Activated CD8-positive, alpha-beta memory T cell treated with anti-CD3 and anti-CD28 coated beads for 36 hours (primary cell): Measurements from ENCODE around the gene POLD1. TPM values are rescaled to one million over a fixed set of nuclear protein-coding genes. Genes with fewer than 3 reads are reported as not detected.
"Not testable (repeated sequence)": the region's sequence is repeated elsewhere in the genome, so short reads cannot be mapped to it uniquely, and the experiment has no call there.

Experiments used
- CTCF ChIA-PET: fragments of 350-600 bp; sonication (Branson Sonifier 250); formaldehyde crosslinking; loops from one replicate; lab custom pipeline; 2021; ENCODE audit warnings: antibody characterized with exemption; lab: Charles Lee
- POLR2A ChIA-PET: fragments of 350-600 bp; sonication (Branson Sonifier 250); formaldehyde crosslinking; loops from one replicate; lab custom pipeline; 2021; ENCODE audit warnings: antibody characterized with exemption; lab: Charles Lee
- total RNA-seq, 2 experiments: library from RNA; stranded (reverse); gene quantifications; one replicate each; pipeline ENCODE4 v1.2.3, GENCODE V29; 2021

POLD1 gene
- total RNA-seq, 2 experiments from 2014 or later = 173 to 183 TPM

- CTCF ChIA-PET = no interaction called here
Observed at GRCh38 chr19:50381881-50382729, 2.0 kb upstream of the POLD1 start.

DNA sequence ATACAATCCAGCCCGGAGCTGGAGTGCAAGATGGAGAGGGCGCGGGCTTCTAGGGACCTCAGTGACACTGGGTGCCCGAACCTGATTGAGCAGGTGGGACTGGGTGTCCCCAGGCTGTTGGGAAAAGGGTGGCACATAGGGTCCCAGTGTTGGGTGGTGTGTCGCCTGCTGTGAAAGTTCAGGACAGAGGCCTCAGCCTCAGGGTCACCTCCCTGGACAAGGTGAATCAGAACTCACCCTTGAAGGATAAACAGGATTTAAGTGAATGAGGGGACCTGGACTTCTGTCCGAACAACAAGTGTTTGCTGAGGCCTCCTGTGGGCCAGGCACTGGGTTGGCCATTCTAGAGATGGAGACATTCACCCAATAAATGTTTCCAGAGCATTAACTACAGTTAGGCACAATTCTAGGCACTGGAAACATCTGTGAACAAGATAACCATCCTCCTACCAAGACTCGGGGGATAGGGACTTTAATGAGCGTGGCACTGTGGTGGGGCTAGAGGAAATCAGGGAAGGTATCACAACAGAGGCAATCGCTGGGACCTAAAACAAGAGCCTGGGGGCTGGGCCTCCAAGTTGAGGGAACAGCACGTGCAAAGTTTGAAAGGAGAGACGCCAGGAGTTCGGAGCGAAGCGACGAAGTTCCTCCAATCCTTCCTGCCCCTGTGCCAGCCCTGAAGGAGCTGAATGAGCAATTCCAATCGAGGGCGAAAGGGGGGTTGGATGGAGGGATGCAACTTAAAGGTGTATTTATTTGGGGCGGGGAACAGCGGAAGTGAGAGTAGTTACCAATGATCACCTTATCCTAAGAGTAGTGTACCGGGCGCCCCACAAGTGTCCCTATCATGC, 921 bp upstream of the POLD1 start:
- POLR2A ChIA-PET = interaction anchor here (0.6 to 1.4 kb wide), 4 partner anchors 14 to 188 kb away, joined by 3 to 5 read pairs (median 3); no protein-coding TSS in a partner anchor
- CTCF ChIA-PET = interaction anchor here (2.0 to 2.5 kb wide), 2 partner anchors 8 to 25 kb away, joined by 12 to 14 read pairs; partner anchors contain the start of gene NR1H2

More at GRCh38 chr19:50381881-50382729, 2.0 kb upstream of the POLD1 start:
- POLR2A ChIA-PET = no interaction called here

DNA sequence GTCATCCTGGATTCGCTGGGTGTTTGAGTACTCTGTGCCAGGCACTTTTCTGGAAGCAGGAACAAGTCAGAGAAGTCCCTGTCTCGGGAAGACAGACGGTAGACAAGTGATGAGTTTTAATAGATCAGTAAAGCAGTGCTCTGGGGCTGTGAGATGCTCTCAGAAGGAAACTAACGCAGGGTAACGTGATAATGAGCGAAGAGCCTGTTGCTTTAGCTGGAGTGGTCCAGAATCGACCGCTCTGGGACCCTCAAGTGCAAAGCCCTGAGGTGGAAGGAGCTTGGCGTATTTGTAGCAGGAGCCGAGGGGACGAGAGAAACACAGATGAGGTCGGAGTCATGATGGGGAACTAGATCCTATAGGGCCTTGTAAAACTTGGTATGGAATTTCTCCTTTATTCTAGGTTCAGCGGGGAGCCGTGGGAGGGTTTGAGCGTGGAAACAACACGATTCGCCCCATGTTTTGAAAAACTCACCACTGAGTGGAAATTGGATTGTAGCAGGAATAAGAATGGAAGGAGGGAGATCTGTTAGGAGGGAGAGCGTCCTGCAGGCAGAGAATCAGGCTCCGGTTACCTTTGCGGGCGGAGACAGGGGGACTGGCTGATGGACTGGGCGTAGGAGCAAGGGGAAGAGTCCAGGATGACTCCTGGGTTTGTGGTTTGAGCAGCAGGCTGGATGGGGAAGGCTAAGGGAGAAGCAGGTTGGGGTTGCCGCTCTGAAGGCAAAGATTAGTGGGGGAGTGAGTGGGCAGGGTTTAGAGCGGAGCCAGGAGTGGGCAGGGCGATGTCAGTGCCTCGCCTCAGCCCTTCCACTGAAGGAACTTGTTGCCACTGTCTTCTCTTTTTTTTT, 763 bp downstream of the POLD1 start:
- CTCF ChIA-PET = interaction anchor here (0.8 to 2.5 kb wide), 7 partner anchors 10 to 537 kb away, joined by 3 to 14 read pairs (median 4); partner anchors contain the start of gene NR1H2
- POLR2A ChIA-PET = interaction anchor here (0.6 to 1.4 kb wide), 7 partner anchors 9 to 52 kb away, joined by 3 to 6 read pairs (median 4); partner anchors contain the start of gene NR1H2

DNA sequence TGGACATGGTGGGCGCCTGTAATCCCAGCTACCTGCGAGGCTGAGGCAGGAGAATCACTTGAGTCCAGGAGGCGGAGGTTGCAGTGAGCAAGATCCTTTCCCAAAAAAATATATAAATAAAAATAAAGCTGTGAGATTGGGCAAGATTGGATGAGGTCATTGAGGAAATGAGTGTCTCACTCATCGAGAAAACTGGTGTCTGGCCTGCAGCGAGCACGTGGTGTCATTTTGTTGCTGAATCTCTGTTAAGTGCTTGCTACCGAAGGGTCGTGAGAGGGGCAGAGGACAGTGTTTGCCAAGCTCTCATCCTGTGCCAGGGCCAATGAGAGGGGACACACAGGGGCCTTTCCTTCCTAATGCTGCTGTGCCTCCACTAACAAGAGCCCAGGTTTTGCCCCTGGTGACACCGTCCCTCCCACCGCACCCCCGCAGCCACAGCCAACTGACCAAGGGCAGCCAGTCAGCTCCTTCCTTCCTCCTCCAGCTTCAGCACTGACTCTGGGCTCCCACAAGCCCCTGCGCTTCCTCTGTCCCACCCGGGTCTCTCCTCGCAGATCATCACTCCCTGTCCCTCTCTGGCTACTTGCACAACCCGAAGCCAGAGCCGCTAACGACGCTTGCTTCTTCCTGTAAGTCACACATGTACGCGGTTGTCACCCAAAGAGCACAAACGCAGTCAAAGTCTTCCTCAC, 3.2 kb downstream of the POLD1 start:
- ChIA-PET CTCF (interaction anchor here (1.8 kb wide), 1 partner anchor 19 kb away, joined by 7 read pairs; no protein-coding TSS in a partner anchor), POLR2A (interaction anchor here (0.6 kb wide), 1 partner anchor 58 kb away, joined by 3 read pairs; the partner anchor contains the start of gene KCNC3)

GRCh38 chr19:50387868-50388245, 3.7 kb downstream of the POLD1 start:
- ChIA-PET CTCF (no interaction called here), POLR2A (no interaction called here)

- CTCF ChIA-PET = not testable (repeated sequence)
- POLR2A ChIA-PET = interaction anchor here (0.7 kb wide), 1 partner anchor 39 kb away, joined by 4 read pairs; no protein-coding TSS in a partner anchor
Observed at GRCh38 chr19:50390295-50390694, 6.1 kb downstream of the POLD1 start.

GRCh38 chr19:50390952-50391351, 6.8 kb downstream of the POLD1 start:
- POLR2A ChIA-PET = interaction anchor here (0.6 kb wide), 1 partner anchor 93 kb away, joined by 3 read pairs; no protein-coding TSS in a partner anchor
- CTCF ChIA-PET = not testable (repeated sequence)

- ChIA-PET CTCF (no interaction called here), POLR2A (no interaction called here)
Observed at GRCh38 chr19:50392759-50393158, 8.6 kb downstream of the POLD1 start.

GRCh38 chr19:50393589-50393988, 9.4 kb downstream of the POLD1 start:
- ChIA-PET CTCF (interaction anchor here (0.7 kb wide), 1 partner anchor 37 kb away, joined by 3 read pairs; no protein-coding TSS in a partner anchor), POLR2A (no interaction called here)

- POLR2A ChIA-PET = no interaction called here
- CTCF ChIA-PET = interaction anchor here (0.7 kb wide), 1 partner anchor 37 kb away, joined by 3 read pairs; no protein-coding TSS in a partner anchor
Observed at GRCh38 chr19:50394017-50394416, 9.9 kb downstream of the POLD1 start.

GRCh38 chr19:50398675-50399367, 14.7 kb downstream of the POLD1 start:
- POLR2A ChIA-PET = interaction anchor here (0.5 kb wide), 1 partner anchor 35 kb away, joined by 4 read pairs; no protein-coding TSS in a partner anchor
- CTCF ChIA-PET = interaction anchor here (1.5 kb wide), 1 partner anchor 62 kb away, joined by 3 read pairs; no protein-coding TSS in a partner anchor

- ChIA-PET POLR2A (no interaction called here), CTCF (interaction anchor here (0.7 to 1.5 kb wide), 2 partner anchors 36 to 61 kb away, joined by 3 read pairs; no protein-coding TSS in a partner anchor)
Observed at GRCh38 chr19:50399368-50399745, 15.2 kb downstream of the POLD1 start.

DNA sequence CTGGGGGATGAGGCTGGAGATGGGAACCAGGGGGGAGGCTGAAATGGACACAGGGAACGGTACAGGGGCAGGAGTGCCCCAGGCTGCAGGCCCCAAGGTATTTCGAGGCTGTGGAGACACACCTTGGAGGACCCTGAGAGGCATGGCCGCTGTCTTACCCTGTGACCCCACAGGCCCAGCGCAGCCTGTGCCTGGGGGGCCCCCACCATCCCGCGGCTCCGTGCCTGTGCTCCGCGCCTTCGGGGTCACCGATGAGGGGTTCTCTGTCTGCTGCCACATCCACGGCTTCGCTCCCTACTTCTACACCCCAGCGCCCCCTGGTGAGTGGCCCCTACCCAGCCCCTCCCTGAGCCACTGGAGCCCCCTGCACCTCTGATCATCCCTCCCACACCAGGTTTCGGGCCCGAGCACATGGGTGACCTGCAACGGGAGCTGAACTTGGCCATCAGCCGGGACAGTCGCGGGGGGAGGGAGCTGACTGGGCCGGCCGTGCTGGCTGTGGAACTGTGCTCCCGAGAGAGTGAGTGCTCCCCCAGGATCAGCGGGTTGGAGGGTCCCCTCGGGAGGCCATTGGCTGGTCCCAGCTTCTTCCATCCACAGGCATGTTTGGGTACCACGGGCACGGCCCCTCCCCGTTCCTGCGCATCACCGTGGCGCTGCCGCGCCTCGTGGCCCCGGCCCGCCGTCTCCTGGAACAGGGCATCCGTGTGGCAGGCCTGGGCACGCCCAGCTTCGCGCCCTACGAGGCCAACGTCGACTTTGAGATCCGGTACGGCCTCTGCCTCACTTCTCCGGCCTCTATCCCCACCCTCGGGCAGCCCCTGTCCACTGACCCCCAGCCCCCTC, 17.7 kb downstream of the POLD1 start:
- ChIA-PET POLR2A (no interaction called here), CTCF (no interaction called here)

DNA sequence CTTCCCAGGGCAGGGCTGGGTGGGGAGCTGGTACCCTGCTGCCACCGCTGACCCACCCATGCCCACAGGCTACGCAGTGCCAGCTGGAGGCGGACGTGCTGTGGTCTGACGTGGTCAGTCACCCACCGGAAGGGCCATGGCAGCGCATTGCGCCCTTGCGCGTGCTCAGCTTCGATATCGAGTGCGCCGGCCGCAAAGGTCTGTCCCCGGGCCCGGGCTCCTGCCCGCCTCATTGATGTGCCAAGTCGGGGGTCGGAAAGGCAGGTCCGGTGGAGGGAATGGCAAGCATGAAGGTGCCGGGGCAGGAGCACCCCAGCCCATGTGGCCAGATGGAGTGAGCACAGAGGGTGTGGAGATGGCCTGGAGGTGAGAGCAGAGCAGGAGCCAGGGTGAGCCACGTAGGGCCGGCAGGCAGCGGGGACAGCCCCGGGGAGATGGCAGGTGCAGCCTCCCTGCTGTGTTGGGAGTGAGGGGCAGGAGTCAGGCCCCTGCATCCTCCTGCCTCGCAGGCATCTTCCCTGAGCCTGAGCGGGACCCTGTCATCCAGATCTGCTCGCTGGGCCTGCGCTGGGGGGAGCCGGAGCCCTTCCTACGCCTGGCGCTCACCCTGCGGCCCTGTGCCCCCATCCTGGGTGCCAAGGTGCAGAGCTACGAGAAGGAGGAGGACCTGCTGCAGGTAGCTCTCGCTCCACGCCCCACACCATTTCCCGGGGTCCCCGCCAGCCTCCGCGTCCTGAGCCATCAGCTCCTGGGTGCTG, 18.6 kb downstream of the POLD1 start:
- POLR2A ChIA-PET = no interaction called here

GRCh38 chr19:50406156-50406820, 22.1 kb downstream of the POLD1 start:
- ChIA-PET POLR2A (no interaction called here), CTCF (no interaction called here)

More for the DNA sequence above, 18.6 kb downstream of the POLD1 start:
- CTCF ChIA-PET = no interaction called here
